ENCODE results near the gene NANOG. TPM values are rescaled to one million over a fixed set of nuclear protein-coding genes. Genes with fewer than 3 reads are reported as not detected.
"Not testable (repeated sequence)": the region's sequence is repeated elsewhere in the genome, so short reads cannot be mapped to it uniquely, and the experiment has no call there.

Gene NANOG
- total RNA-seq, 1 donor = under 0.01 TPM

DNA sequence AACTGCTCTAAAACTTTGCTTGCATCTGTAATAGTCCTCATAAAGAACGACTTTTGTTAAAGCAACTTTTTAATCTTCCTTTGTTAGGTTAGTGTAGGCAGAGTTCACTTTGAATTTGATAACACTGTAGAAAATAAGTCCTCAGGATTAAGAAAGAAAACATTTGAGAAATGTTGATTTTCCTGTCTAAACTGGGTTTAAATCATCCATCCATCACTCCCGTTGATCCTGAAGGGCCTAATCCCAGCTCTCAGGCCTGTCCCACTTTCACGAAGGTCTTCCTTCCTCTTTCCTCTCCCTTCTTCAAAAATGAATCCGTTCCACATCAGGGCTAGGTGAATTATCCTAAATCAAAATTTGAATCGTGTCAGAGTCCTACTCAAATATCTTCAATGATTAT lies 46.6 kb downstream of the NANOG start:
- no peak for DNase-seq (ENCODE audit: low read depth)
- TF ChIP-seq, protein P1, sequence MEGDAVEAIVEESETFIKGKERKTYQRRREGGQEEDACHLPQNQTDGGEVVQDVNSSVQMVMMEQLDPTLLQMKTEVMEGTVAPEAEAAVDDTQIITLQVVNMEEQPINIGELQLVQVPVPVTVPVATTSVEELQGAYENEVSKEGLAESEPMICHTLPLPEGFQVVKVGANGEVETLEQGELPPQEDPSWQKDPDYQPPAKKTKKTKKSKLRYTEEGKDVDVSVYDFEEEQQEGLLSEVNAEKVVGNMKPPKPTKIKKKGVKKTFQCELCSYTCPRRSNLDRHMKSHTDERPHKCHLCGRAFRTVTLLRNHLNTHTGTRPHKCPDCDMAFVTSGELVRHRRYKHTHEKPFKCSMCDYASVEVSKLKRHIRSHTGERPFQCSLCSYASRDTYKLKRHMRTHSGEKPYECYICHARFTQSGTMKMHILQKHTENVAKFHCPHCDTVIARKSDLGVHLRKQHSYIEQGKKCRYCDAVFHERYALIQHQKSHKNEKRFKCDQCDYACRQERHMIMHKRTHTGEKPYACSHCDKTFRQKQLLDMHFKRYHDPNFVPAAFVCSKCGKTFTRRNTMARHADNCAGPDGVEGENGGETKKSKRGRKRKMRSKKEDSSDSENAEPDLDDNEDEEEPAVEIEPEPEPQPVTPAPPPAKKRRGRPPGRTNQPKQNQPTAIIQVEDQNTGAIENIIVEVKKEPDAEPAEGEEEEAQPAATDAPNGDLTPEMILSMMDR (IDR thresholded peaks at IDR 0.05; ENCODE audit: insufficient read depth, low read length) = no peak
- no peak overlapping the region for H3K4me3 ChIP-seq (ENCODE audit: low read depth, low read length)

DNA sequence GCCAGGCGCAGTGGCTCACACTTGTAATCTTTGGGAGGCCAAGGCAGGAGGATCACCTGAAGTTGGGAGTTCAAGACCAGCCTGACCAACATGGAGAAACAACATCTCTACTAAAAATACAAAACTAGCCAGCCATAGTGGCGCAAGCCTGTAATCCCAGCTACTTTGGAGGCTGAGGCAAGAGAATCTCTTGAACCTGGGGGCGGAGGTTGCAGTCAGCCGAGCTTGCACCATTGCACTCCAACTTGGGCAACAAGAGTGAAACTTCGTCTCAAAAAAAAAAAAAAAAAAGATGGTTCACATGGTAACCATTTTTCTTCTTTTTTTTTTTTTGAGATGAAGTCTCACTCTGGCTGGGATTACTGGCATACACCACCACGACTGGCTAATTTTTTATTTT lies 48.2 kb downstream of the NANOG start:
- TF ChIP-seq, protein P1 (IDR thresholded peaks at IDR 0.05; ENCODE audit: insufficient read depth, low read length) = no peak
- no peak overlapping the region for H3K4me3 ChIP-seq (ENCODE audit: low read depth, low read length)
- no peak for DNase-seq (ENCODE audit: low read depth)

DNA sequence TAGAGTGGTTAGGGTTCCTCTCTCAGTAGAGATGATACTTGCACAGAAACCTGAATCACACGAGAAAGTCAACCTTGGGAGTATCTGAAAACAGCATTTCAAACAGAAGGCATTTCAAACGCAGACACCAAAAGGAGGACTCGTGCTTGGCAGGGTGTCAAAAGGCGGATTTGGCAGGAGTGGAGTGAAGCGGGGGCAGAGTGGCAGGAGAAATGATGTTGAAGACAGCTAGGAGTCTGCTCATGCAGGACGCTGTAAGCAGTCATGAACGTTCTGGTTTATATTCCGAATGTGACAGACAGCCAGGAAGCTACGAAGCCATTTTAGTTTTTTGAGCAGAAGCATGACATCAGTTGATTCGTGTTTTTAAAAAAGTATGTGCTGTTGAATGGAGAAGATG lies 50.0 kb downstream of the NANOG start:
- DNase-seq (ENCODE audit: low read depth) = peak; percentile 40
- H3K4me3 ChIP-seq (ENCODE audit: low read depth, low read length) = not testable (repeated sequence)

DNA sequence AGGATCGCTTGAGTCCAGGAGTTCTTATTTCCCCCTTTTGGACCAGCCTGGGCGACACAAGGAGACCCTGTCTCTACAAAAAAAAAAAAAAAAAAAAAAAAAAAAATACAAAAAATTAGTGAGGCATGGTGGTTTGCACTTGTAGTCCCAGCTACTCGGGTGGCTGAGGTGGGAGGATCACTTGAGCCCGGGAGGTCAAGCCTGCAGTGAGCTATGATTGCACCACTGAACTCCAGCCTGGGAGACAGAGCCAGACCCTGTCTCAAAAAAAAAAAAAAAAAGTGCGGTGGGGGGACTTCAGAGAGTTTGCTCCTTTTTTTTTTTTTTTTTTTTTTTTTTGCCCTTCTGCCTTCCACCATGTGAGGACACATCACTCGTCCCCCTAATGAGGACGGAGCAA lies 50.6 kb downstream of the NANOG start:
- H3K4me3 ChIP-seq (ENCODE audit: low read depth, low read length); DNase-seq (ENCODE audit: low read depth): not testable (repeated sequence)

DNA sequence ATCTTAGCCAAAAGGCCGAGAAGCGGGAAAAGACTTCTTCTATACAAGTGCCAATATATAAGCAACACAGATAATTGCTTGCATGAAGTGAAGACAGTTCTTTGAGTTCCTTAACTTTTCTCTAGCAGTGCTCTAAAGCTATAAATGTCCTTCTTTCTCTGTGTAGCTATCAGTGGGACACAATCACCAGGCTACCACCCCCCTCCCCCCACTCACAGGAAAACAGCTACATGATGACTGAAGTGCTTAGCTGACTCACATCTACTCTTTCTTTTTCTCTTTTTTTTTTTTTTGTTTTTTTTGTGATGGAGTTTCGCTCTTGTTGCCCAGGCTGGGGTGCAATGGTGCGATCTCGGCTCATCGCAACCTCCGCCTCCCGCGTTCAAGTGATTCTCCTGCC lies 53.2 kb downstream of the NANOG start:
- DNase-seq (ENCODE audit: low read depth); H3K4me3 ChIP-seq (ENCODE audit: low read depth, low read length): not testable (repeated sequence)

DNA sequence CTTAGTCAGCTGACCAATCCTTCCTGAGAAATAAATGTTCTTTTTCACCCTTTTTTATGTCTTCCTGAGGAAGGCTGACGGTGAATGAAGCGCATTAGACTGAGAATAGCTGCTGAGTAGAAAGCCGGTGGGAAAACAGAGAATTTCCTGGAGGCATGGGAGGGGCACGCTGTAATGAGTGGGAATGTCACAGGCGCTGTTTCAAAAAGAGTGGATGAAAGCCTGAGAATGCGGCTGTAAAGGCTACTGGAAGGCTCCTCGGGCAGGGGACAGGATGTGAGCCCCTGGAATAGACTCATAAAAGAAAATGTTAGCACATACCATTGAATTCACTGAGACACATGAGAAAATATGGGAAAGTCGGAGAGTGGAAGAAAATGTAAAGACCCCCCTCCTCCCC lies 53.9 kb downstream of the NANOG start:
- not testable (repeated sequence) for H3K4me3 ChIP-seq (ENCODE audit: low read depth, low read length); DNase-seq (ENCODE audit: low read depth)

DNA sequence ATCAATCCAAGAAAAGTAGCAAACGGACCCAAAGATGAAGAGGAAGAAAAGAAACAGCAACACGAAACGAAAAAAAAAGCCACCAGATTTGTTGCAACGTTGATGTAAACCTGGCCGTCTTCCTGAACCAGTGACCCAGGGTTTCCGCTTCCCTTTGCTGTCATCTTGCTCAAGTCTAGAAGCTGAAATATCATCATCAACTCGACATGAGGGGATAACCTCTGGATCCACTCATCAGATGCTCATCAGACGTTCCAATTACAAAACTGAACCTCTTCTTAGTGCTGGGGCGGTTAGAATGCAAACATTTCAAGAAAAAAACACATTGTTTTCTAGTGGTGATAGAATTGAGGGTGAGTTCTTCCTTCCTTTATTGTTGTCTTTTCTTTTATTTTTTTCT lies 54.4 kb downstream of the NANOG start:
- DNase-seq (ENCODE audit: low read depth); H3K4me3 ChIP-seq (ENCODE audit: low read depth, low read length): not testable (repeated sequence)

DNA sequence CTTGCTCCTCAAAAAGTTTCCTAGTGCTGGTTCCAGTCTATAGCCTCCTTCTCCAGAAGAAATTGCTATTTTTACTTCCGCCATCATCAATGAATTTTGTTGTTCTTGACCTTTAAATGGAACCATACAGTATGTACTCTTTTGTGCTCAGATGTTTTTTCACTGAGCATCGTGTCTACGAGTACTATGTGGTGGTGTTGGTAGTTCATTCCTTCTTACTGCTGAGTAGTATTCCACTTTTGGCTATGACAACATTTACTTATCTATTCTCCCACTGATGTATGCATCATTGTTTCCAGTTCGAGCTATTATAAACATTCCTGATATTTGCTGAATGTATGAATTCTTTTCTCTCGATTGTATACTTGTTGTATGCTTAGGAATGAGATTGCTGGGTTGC lies 54.9 kb downstream of the NANOG start:
- peak; percentile 43 for DNase-seq (ENCODE audit: low read depth)
- TF ChIP-seq, protein P1 (IDR thresholded peaks at IDR 0.05; ENCODE audit: insufficient read depth, low read length) = no peak
- no peak overlapping the region for H3K4me3 ChIP-seq (ENCODE audit: low read depth, low read length)

DNA sequence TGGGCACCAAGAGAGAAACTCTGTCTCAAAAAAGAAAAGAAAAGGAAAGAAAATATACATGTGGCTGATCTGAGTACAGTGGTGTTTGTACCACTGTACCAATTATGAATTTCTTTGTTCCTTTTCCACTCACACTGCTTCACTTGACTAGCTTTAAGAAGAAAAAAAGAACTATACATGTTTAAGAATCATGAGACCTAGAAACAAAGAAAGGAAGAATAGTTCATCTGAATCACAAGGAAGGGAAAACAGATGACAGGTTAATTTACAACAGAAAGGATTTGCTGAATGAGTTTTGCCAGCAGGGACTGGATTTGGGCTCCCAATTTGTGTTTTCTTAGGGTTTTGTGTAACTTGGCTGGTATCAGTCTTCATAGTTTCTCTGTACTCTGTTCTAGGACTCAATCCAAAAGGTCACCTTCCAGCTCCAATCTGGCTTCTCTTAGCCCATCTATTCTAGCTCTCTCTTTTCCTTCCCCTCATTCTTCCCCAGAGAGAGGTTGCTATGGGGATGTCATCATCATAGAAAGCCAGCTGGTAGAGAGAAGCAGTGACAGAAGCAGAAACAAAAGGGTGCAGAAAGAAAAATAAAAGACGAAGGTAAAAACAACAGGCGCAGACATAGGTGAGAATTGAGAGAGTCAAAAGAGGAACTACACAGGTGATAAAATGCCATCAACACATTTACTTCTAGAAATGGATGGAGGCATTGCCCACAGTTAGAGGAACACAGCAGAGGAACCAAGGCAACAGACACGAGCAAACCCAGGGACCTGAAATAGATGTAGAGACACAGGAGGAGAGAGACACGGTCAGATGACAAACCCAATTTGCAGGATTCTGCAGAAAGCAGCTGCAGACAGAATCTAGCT lies 58.3 kb downstream of the NANOG start:
- peak; percentile 63 for DNase-seq (ENCODE audit: low read depth)
- H3K4me3 ChIP-seq (ENCODE audit: low read depth, low read length) = not testable (repeated sequence)

DNA sequence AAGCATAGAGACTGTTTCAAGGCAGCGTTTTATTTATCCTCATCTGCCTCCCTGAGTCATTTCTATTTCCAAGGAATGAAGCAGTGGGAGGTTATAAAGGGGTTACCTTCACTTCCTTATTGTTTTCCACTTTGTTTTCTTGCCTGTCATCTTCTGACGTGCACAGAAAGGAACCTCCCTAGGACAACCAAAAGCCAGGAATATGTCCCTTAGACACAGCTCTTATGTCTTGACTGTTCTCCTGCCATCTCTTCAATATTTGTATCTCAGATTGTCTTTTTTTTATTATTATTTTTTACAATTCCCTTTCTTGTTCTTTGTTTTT lies 58.9 kb downstream of the NANOG start:
- H3K4me3 ChIP-seq (ENCODE audit: low read depth, low read length); DNase-seq (ENCODE audit: low read depth): not testable (repeated sequence)

Small RNA genes within 50 kb of the gene (small RNA-seq; reads per million reads assigned to genes)
- not detected for gene RF00019

Other genes with a start within 250 kb of the NANOG start
- gene APOBEC1, start 123.5 kb upstream of the NANOG start, total RNA-seq (ENCODE audit: low replicate concordance) = not detected in 2 replicates
- not detected in 2 replicates for gene GDF3, start 93.6 kb upstream of the NANOG start, total RNA-seq (ENCODE audit: low replicate concordance)
- not detected in 2 replicates for gene DPPA3, start 78.0 kb upstream of the NANOG start, total RNA-seq (ENCODE audit: low replicate concordance)
- not detected in 2 replicates for gene CLEC4C, start 42.0 kb upstream of the NANOG start, total RNA-seq (ENCODE audit: low replicate concordance)
- not detected in 2 replicates for gene NANOGNB, start 24.2 kb upstream of the NANOG start, total RNA-seq (ENCODE audit: low replicate concordance)
- gene SLC2A14, start 83.5 kb downstream of the NANOG start, total RNA-seq (ENCODE audit: low replicate concordance) = not detected in 2 replicates
- 42.4 and 49.6 TPM in 2 replicates for gene SLC2A3, start 146.8 kb downstream of the NANOG start, total RNA-seq (ENCODE audit: low replicate concordance)
- gene FOXJ2, start 243.3 kb downstream of the NANOG start, total RNA-seq (ENCODE audit: low replicate concordance) = 7.8 and 13.8 TPM in 2 replicates

Data from fibroblast of the aortic adventitia (primary cell).